ENCODE results near the gene INSIG2.

The INSIG2 gene

DNA sequence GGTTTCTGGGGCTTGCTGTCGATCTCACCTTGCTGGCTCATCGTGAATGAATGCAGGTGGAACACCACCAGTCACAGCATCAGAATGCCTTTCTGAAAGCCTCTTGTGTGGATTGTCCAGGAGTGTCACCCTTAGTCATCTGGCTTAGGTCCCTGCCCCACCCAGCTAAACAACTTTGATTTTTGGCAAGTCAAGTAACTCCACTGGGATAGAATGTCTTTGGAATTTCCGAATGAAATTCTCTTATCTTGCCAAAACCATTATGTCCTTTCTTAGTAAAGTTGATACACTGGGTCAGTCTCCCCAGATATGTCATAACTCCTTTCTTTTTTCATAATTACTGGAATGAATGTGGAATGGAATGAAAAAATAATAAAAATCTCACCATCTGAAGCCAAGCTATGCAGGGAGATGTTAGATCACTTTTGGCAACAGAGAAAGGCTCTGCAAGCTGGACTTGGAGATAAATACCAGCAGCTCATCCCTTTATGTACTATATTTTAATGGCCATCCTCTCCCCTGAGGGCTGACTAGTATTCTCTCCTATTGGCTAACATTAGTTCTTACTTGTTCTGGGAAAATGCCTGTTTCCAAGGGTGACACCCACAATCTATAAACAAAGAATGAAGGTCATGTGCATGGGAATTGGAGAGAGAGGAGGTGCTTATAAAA, 35.4 kb downstream of the INSIG2 start:
- DNase-seq, result no peak
- intact Hi-C loops (cut with DNase I), result no loop called here

DNA sequence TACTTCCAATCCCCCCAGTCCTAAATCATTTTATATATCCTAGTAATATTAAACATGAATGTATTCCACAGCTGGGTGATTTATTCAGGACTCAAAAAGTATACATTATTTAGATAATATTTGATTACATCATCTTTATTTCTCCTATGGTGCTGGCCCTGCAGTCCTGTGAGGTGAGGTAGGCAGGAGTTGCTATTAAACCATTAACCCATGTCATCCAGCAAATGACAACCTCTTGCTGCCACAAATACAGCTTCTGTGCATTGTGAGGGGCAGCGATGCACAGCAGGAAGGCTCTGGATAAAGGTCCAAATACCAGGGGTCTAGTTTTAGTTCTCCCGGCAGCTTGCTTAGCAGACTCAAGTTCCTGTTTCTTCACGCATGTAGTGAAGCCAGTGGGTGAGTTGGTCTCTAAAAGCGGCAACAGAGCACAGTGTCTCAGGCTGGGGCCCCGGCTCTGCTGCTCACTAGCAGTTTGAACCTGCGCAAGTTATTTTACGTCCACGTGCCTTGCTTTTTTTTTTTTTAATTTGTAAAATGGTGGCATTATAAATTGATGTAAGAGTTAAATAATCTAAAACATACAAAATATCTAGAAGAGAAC, 36.1 kb downstream of the INSIG2 start:
- intact Hi-C loops (cut with DNase I), result no loop called here
- peak in 1 of 10 donors; percentile 69 for DNase-seq

DNA sequence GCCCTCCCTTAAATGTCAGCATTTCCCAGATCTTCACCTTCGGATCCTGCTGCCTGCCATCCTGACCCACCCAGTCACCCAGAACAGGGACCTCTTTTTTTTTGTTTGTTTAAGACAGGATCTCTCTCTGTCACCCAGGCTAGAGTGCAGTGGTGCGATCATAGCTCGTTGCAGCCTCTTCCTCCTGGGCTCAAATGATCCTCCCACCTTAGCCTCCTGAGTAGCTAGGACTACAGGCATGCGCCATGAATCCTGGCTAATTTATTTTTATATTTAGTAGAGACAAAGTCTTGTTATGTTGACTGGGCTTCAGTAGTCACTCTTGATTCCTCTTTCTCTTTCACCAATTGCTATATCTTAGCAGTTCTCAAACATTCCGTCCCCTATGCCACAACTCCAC, 39.0 kb downstream of the INSIG2 start:
- intact Hi-C loops (cut with DNase I), result no loop called here
- DNase-seq, result no peak

DNA sequence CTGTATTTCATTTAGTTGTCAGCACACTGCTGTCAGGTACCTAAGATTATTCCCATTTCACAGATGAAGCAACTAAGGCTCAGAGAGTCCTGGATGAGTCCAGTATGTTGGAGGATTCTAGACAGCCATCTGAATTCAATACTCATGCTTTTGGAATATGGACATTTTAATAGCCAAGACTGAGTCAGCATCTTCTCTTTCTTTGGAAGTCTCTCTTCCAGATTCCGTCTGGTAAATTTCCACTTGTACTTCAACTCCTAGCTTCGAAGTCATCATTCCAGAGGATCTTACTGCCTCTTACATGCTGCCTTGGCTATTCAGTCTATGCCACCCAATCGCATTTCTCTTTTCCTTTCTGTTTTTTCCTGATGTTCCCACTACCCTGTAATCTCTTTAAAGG, 40.6 kb downstream of the INSIG2 start:
- intact Hi-C loops (cut with DNase I), result no loop called here
- no peak for DNase-seq

DNA sequence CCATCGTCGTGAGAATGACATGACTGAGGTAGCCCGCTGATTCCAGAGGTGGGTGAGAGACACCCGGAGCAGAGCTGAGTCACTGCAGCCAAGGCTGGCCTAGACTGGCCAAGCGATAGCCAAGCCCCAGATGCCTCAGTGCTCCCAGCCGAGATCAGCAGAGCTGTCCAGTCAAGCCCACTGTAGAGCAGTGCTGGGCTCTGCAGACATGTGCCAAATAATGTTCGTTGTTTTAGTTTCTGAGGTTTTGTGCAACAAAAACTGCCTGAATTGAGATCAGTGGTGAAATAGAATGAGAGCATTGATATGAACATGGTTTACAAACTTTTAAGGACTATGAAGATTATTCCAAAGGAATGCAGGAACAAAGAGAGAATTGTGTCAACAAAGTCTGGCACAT, 42.1 kb downstream of the INSIG2 start:
- no peak for DNase-seq
- intact Hi-C loops (cut with DNase I), result no loop called here

DNA sequence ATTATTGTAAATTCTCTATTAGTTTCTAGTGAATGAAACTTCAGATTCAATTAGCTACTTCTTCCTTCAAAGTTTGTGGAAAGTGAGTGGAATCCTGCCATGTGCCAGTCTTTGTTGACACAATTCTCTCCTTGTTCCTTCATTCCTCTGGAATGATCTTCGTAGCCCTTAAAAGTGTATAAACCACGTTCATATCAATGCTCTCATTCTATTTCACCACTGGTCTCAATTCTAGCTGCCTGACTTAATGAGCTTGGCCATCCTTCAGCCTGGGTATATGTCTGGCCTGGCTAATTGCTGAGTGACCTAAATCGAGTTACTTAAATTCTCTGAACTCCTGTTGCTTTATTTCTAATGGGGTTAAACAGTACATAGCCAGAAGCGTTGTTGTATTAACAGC, 43.5 kb downstream of the INSIG2 start:
- intact Hi-C loops (cut with DNase I), result no loop called here
- no peak for DNase-seq

DNA sequence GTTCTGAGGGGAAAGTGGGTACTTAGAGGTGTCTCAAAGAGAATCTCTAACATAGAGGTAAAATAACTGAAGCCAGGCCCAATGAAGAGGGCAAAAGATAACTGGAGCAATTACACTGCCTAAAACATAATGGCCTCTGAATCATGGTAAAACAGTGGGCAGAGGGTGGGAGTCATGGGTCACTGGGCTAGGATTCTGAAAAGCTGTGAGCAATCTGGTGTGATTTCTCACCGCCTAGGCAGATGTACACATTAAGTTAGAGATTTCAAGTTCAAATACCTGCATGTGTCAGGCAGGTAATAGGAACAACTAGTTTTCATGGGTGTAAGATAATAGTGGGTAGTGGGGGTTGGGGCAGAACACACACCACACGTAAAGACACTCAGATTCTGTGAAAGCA, 45.6 kb downstream of the INSIG2 start:
- no peak for DNase-seq
- intact Hi-C loops (cut with DNase I), result no loop called here

DNA sequence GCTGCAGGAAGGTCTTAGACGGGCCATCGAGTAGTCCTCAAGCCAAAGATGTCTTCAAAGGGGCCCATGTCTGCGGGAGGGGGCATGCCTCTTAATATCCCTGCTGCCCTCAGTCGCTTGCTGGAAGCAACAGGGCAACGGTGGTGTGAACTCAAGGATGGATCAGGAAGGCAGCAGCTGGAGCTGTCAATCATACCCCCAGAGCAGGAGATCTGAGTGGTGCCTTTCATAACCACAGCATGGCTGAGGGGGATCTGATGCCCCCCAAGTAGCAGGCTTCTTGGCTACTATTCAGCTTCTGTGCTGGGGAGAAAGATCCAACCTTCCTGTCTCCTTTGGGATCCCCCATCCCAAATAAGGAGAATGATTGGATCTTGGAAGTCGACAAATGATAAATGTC, 46.4 kb downstream of the INSIG2 start:
- no peak for DNase-seq
- intact Hi-C loops (cut with DNase I), result no loop called here

DNA sequence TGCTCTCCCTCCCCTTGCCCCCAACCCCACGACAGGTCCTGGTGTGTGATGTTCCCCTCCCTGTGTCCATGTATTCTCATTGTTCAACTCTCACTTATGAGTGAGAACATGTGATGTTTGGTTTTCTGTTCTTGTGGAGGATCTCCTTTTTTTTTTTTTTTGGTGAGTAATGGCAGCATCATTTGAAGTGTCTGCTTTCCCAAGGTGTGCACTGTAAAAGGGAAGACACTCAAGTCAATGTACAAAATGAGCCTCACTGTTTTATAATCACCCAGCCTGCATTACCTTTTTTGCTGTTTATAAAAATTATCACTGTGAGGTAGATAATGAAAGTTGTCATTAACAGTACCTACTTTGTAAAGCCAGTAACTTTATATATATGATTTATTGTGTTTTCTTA, 56.9 kb downstream of the INSIG2 start:
- intact Hi-C loops (cut with DNase I), result no loop called here
- no peak for DNase-seq

DNA sequence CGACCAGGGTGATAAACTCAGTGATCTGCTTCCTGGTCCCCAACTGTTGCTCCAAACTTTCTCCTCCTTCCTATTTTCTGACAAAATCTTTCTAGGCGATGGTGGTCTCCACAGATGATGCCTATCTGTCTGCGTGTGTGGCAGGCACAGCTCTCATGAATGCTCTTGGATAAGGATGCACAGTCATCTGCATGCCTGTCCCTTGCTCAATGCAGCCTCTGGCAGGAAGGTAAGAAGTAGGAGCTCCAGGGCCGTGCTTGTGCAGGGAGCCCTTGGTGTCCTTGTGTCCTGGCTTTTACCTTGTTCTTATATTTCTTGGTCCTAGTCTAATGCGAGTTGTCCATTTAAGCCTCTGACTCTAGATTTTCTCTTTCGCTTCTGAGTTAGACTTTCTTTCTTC, 57.5 kb downstream of the INSIG2 start:
- no peak for DNase-seq
- intact Hi-C loops (cut with DNase I), result no loop called here

DNA sequence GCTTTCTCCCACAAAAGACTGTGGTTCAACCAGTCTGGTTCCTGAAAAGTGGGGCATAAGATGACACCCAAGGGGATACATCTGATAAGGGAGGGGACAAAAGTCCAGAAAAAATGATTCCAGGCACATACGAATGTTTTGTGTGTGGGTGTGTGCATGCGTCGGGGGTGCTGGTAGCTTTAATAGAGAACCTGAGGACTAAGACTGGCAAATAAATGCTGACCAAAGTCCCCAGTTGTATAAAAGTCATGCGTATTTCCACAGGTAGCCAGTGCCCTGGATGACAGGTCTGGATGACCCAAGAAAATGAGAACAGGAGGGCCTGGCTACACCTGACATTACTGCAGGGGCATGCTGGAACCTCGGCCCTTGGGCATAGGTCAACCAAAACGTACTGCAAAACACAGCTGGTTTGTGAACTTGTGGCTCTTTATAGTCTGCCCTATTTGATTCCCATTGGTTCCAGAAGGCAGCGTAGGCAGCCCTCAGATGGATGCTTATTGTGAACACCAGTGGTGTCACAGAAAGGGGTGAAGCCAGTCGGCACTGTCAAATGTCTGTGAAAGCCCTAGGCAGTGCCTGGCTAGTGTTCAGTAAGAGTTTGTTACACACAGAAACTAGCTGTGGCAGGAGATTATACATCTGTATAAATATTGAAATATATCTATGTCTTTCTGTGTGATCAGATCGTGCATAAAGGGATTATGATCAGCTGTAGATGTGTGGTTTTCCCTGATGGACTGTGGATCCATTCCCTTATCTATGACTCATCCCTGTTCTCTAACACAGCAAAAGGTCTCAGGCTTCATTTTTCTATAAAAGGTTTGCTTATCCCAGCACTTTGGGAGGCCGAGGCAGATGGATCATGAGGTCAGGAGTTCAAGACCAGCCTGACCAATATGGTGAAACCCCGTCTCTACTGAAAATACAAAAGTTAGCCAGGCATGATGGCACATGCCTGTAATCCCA, 58.3 kb downstream of the INSIG2 start:
- intact Hi-C loops (cut with DNase I), result no loop called here
- DNase-seq, result no peak

DNA sequence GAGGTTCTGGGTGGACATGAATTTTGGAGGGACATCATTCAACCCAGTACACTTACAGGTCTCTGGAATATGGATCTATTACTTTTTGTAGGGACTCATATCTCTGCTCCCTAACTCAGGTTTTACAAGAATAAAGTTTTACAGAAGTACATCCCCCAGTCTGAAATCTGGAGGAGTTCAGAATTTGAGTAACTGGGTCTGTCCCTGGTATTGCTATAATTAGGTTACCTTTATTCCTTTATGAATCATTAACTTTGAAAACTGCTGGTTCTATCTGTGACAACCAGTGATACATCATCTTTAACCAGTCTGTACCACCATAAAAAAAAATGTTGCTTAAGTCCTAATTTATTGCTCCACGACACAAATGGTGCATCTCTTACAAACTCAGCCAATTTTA, 59.9 kb downstream of the INSIG2 start:
- no peak for DNase-seq

DNA sequence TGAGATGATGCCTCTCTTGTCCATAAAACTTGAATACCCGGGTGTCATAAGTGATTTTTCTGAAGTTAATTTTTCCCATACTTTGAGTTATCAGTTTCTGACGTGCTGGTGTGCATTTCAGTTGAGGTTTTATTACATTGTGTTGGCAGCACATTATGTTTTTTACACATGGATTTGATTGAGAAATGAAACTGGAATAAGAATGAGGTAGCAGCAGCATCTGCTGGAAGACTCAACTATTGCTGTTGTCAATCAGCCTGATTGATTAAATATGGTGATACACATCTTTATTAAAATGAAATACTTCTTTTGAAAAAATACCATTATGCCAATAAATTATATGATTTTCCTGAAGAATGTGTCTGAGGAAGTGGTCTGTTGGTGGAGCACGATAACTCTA, 60.5 kb downstream of the INSIG2 start:
- no peak for DNase-seq
- intact Hi-C loops (cut with DNase I), result no loop called here

More for the DNA sequence above, 59.9 kb downstream of the INSIG2 start:
- intact Hi-C loops (cut with DNase I), result no loop called here

DNA sequence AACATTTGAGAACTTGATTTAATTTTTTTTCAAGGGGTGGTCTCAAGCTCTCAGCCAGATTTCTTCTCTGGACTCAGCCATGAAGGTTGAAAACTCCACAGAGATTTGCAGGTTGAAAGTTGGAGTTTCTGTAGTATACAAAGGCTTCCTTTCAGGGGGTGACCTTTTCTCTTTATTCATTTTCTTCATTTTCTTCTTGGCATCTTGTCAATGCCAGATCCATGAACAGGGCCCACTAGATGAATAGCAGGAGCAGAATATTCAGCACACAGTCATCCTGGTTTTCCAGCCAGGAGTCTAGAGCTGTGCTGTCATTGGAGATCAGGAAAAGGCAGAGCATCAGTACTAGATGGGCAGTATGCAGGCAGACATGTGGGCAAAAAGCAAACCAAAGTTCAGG, 62.0 kb downstream of the INSIG2 start:
- no peak for DNase-seq
- intact Hi-C loops (cut with DNase I), result no loop called here

DNA sequence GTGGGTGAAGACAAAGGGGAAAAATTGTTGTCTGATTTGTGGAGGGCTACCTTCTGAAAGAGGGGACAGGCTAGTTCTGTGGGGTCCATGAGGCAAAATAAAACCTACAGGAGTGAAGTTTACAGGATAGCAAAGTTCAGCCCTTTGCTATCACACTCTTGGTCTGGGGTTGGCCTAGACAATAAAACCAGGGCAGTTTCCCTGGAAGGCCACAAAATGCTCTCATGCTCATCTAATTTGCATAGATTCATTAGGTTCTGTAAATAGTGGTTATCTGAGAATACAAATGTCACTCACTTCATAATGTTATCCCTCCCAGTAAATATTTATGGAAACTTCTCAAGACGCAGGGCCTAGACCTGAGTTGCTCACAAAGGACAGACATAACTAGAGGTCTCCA, 63.6 kb downstream of the INSIG2 start:
- no peak for DNase-seq
- intact Hi-C loops (cut with DNase I), result no loop called here

DNA sequence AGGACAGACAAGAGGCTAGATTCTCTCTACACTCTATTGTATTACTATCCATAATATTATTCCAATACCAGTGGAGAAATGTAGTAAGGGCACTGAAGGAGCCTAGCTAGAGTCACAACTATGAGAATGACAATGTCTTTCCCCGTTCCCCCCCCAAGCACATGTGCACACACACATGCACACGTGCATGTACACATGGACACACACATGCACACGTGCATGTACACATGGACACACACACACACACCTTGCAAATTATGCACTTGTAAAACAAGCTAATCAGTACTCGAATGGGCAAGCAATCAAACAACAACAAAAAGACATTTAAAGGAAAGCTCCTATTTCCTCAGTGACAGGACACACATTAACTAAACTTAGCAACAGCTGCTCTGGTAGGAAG, 65.2 kb downstream of the INSIG2 start:
- intact Hi-C loops (cut with DNase I), result no loop called here
- no peak for DNase-seq

DNA sequence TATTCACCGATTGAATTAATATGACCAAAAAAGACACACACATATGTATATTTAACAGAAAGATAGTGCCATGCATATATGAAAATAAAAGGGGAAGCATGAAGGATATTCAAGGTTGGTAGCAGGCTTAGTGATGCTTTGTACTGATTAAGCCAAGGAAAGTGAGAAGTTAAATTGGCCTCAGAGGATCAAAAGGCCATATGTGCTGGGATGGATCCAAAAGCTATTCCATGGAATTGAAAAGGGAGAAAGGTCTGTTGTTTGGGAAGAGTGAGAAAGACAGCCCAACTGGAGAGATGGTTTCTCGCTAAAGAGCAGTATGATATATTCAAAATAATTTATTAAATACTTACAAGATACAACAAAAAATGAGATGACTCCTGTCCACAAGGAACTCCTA, 65.9 kb downstream of the INSIG2 start:
- DNase-seq, result no peak
- intact Hi-C loops (cut with DNase I), result no loop called here
